A549 treated with ZK216348 at 1 μM for 4 hours (cell line): ENCODE measurements around the gene PTTG2. TPM values are rescaled to one million over a fixed set of nuclear protein-coding genes. Genes with fewer than 3 reads are reported as not detected.

Experiments used
- total RNA-seq: library from RNA; stranded (reverse); fragments of 200-300 nt; extraction: Qiagen RNA extraction; gene quantifications from 5 replicates; pipeline ENCODE4 v1.2.3, GENCODE V29; 2022; ENCODE audit warnings: low read depth

PTTG2 gene
- not detected in 5 replicates for total RNA-seq

GRCh38 chr4:37960098-37960497 is at the start of gene PTTG2:
PTTG2 (plus strand) TSS chr4:37960398; CDS start chr4:37960435, 37 bp downstream.

Other genes with a start within 250 kb of the PTTG2 start
- 12.4 to 19.7 TPM (median 14.7 TPM) in 5 replicates for gene PGM2, start 133.7 kb upstream of the PTTG2 start, total RNA-seq
- 24.3 to 32.3 TPM (median 27.4 TPM) in 5 replicates for gene TBC1D1, start 69.3 kb upstream of the PTTG2 start, total RNA-seq